H9 (cell line): Measurements from ENCODE around the gene ANP32E. TPM values are rescaled to one million over a fixed set of nuclear protein-coding genes. Genes with fewer than 3 reads are reported as not detected.
"Not testable (repeated sequence)": the region's sequence is repeated elsewhere in the genome, so short reads cannot be mapped to it uniquely, and the experiment has no call there.

ENCODE experiments used
- DNase-seq: peaks from one replicate; pipeline ENCODE4 v3.0.0-alpha.2; 2017
- H2AFZ ChIP-seq: one replicate; pipeline ENCODE4 v1.6.1; 2013; ENCODE audit warnings: mild to moderate bottlenecking, low read length, control low read depth, moderate library complexity
- H2AK5ac ChIP-seq: 2 replicates; pipeline ENCODE4 v1.6.1; 2013; ENCODE audit warnings: low read length, control low read depth, mixed read lengths; ENCODE audit not compliant: insufficient read length
- H2BK120ac ChIP-seq: one replicate; pipeline ENCODE4 v1.6.1; 2013; ENCODE audit warnings: low read depth, mild to moderate bottlenecking, low read length, control low read depth, inconsistent platforms; ENCODE audit not compliant: poor library complexity, severe bottlenecking
- H2BK12ac ChIP-seq: 2 replicates; pipeline ENCODE4 v1.6.1; 2013; ENCODE audit warnings: low read length, control low read depth, mixed read lengths, low read depth; ENCODE audit not compliant: insufficient read length
- H2BK15ac ChIP-seq: 2 replicates; pipeline ENCODE4 v1.6.1; 2013; ENCODE audit warnings: low read depth, low read length, control low read depth
- H2BK20ac ChIP-seq: one replicate; pipeline ENCODE4 v1.6.1; 2013; ENCODE audit warnings: low read depth, mild to moderate bottlenecking, low read length, control low read depth, inconsistent platforms; ENCODE audit not compliant: poor library complexity, severe bottlenecking
- H2BK5ac ChIP-seq: 2 replicates; pipeline ENCODE4 v1.6.1; 2013; ENCODE audit warnings: low read length, control low read depth, mixed read lengths; ENCODE audit not compliant: insufficient read length
- H3K14ac ChIP-seq: 2 replicates; pipeline ENCODE4 v1.6.1; 2013; ENCODE audit warnings: low read length, control low read depth; ENCODE audit not compliant: insufficient read depth
- H3K18ac ChIP-seq: 2 replicates; pipeline ENCODE4 v1.6.1; 2013; ENCODE audit warnings: low read depth, mild to moderate bottlenecking, mixed read lengths, low read length, control low read depth; ENCODE audit not compliant: insufficient read length
- H3K23ac ChIP-seq: 2 replicates; pipeline ENCODE4 v1.6.1; 2013; ENCODE audit warnings: low read length, control low read depth, mixed read lengths, low read depth; ENCODE audit not compliant: insufficient read length
- H3K23me2 ChIP-seq: 2 replicates; pipeline ENCODE4 v1.6.1; 2013; ENCODE audit warnings: low read depth, mild to moderate bottlenecking, mixed read lengths, low read length, control low read depth; ENCODE audit not compliant: insufficient read length, poor library complexity, severe bottlenecking
- H3K27ac ChIP-seq: 2 replicates; pipeline ENCODE4 v1.5.1; 2013; ENCODE audit warnings: low read length, control low read depth, mixed read lengths, low read depth; ENCODE audit not compliant: insufficient read length
- H3K27me3 ChIP-seq: 2 replicates; pipeline ENCODE4 v1.6.1; 2013; ENCODE audit warnings: low read length, control low read depth, inconsistent platforms; ENCODE audit not compliant: insufficient read depth
- H3K4ac ChIP-seq: 2 replicates; pipeline ENCODE4 v1.6.1; 2013; ENCODE audit warnings: low read depth, mild to moderate bottlenecking, control low read depth, inconsistent platforms, low read length, moderate library complexity
- H3K4me1 ChIP-seq: 2 replicates; pipeline ENCODE4 v1.6.1; 2013; ENCODE audit warnings: low read length, control low read depth, inconsistent platforms; ENCODE audit not compliant: insufficient read depth
- H3K4me2 ChIP-seq: 2 replicates; pipeline ENCODE4 v1.6.1; 2013; ENCODE audit warnings: low read length, control low read depth, mixed read lengths; ENCODE audit not compliant: insufficient read length, insufficient read depth
- H3K56ac ChIP-seq: 2 replicates; pipeline ENCODE4 v1.6.1; 2013; ENCODE audit warnings: low read depth, mild to moderate bottlenecking, mixed read lengths, low read length, control low read depth; ENCODE audit not compliant: insufficient read length
- H3K79me1 ChIP-seq: 2 replicates; pipeline ENCODE4 v1.6.1; 2013; ENCODE audit warnings: low read depth, mild to moderate bottlenecking, moderate library complexity, low read length, control low read depth, inconsistent platforms; ENCODE audit not compliant: insufficient read depth, poor library complexity, severe bottlenecking
- H3K79me2 ChIP-seq: 2 replicates; pipeline ENCODE4 v1.6.1; 2013; ENCODE audit warnings: low read length, control low read depth, inconsistent platforms; ENCODE audit not compliant: insufficient read depth
- H3K9ac ChIP-seq: 2 replicates; pipeline ENCODE4 v1.6.1; 2013; ENCODE audit warnings: low read length, control low read depth, mixed read lengths; ENCODE audit not compliant: insufficient read length; ENCODE audit errors: extremely low read depth
- H3K9me3 ChIP-seq: one replicate; pipeline ENCODE4 v1.6.1; 2013; ENCODE audit warnings: low read depth, low read length, inconsistent platforms; ENCODE audit not compliant: control insufficient read depth
- H3T11ph ChIP-seq: one replicate; pipeline ENCODE4 v1.6.1; 2013; ENCODE audit warnings: mild to moderate bottlenecking, low read length, control low read depth, inconsistent platforms
- H4K20me1 ChIP-seq: one replicate; pipeline ENCODE4 v1.6.1; 2013; ENCODE audit not compliant: control insufficient read depth, insufficient read length, insufficient read depth
- H4K5ac ChIP-seq: 2 replicates; pipeline ENCODE4 v1.6.1; 2013; ENCODE audit warnings: low read depth, mild to moderate bottlenecking, mixed read lengths, low read length, control low read depth; ENCODE audit not compliant: insufficient read length
- H4K8ac ChIP-seq: replicated peaks from 2 replicates; pipeline ENCODE4 v1.6.1; 2013; ENCODE audit warnings: low read length, control low read depth, mixed read lengths, low read depth; ENCODE audit not compliant: insufficient read length
- H4K91ac ChIP-seq: 2 replicates; pipeline ENCODE4 v1.6.1; 2013; ENCODE audit warnings: low read depth, mild to moderate bottlenecking, moderate library complexity, mixed read lengths, low read length, control low read depth; ENCODE audit not compliant: insufficient read length
- H3K27ac Mint-ChIP-seq, 3 experiments: 2 replicates in 2 of 3; 3 replicates in 1 of 3; pipeline ENCODE4 v1.8.0; 2020 to 2021; ENCODE audit warnings: mixed read lengths in 3 of 3, mild to moderate bottlenecking in 1 of 3, moderate library complexity in 1 of 3
- H3K27me3 Mint-ChIP-seq: 2 replicates; pipeline ENCODE4 v1.8.0; 2021; ENCODE audit warnings: low read depth, mild to moderate bottlenecking, moderate library complexity, mixed read lengths
- H3K36me3 Mint-ChIP-seq, 3 experiments: 2 replicates in 2 of 3; 3 replicates in 1 of 3; pipeline ENCODE4 v1.8.0; 2020 to 2021; ENCODE audit warnings: low read depth in 3 of 3, mixed read lengths in 3 of 3; ENCODE audit not compliant: insufficient read depth in 1 of 3
- H3K4me1 Mint-ChIP-seq, 2 experiments: 2 replicates each; pipeline ENCODE4 v1.8.0; 2020; ENCODE audit warnings: mixed read lengths in 2 of 2
- H3K4me3 Mint-ChIP-seq, 2 experiments: 2 replicates in 1 of 2; 3 replicates in 1 of 2; pipeline ENCODE4 v1.8.0; 2020 to 2021; ENCODE audit warnings: mild to moderate bottlenecking in 2 of 2, mixed read lengths in 2 of 2, moderate library complexity in 1 of 2
- H3K9me3 Mint-ChIP-seq, 2 experiments: 2 replicates in 1 of 2; 3 replicates in 1 of 2; pipeline ENCODE4 v1.8.0; 2020; ENCODE audit warnings: mild to moderate bottlenecking in 2 of 2, mixed read lengths in 2 of 2, moderate library complexity in 1 of 2
- WGBS: extraction: QIAGEN DNeasy Blood & Tissue Kit; methylation state at CpG from one replicate; pipeline ENCODE4 v1.1.7; 2013; ENCODE audit warnings: missing lambda C conversion rate, low lambda C conversion rate, mixed read lengths; ENCODE audit not compliant: insufficient read length; ENCODE audit errors: extremely low coverage; 5-methylcytosine and 5-hydroxymethylcytosine counted together
- total RNA-seq: library from RNA; stranded (reverse); gene quantifications from 2 replicates; pipeline ENCODE4 v1.2.1, GENCODE V29; 2021
- TF ChIP-seq, protein P1 (sequence below): fragments of 200-600 bp; sonication (generic); conservative IDR thresholded peaks from 3 replicates; pipeline ENCODE4 v1.8.0; 2021; ENCODE audit warnings: antibody characterized with exemption, mild to moderate bottlenecking

The ANP32E gene
- total RNA-seq, 1 experiment from 2014 or later: 106 TPM

DNA sequence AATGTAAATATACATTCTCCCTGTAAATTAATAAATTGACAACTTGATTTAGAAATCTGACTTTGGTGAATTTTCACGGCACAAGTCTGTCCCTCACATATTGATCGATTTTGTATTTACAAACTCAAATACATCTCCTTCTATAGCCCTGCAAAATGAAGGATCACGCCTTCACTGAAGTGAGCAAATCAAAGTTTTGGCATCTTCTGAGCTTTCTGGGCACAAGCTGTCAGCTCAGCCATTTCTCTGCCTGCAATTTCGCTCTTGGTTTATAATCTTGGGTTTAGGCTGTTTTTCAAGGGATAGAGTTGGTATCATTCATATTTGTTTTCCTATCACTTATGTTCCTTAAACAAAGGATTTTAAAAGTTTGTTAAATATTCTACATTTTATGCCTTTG lies 25.8 kb downstream of the ANP32E start:
- no peak overlapping the region for H2BK15ac ChIP-seq
- no peak overlapping the region for H2BK5ac ChIP-seq
- no peak overlapping the region for H3K23ac ChIP-seq
- no peak overlapping the region for H3K4me2 ChIP-seq
- no peak overlapping the region for H2AK5ac ChIP-seq
- no CpG with 5 or more reads among the region's 4 CpGs for WGBS
- H3K4ac ChIP-seq: no peak overlapping the region
- no peaks in the 10 kb centered on the region for H3K23me2 ChIP-seq
- H3K18ac ChIP-seq: no peak overlapping the region
- Mint-ChIP-seq H3K27ac (no peak overlapping the region), H3K36me3 (no peaks in the 10 kb centered on the region), H3K27me3 (no peaks in the 10 kb centered on the region), H3K4me3 (no peak overlapping the region), H3K9me3 (no peaks in the 10 kb centered on the region), H3K4me1 (peaks cover 9 to 10% of the 10 kb centered on the region in 2 experiments; a peak in 3 of 4 replicates)
- H3K9ac ChIP-seq: no peak overlapping the region
- TF ChIP-seq, protein P1, sequence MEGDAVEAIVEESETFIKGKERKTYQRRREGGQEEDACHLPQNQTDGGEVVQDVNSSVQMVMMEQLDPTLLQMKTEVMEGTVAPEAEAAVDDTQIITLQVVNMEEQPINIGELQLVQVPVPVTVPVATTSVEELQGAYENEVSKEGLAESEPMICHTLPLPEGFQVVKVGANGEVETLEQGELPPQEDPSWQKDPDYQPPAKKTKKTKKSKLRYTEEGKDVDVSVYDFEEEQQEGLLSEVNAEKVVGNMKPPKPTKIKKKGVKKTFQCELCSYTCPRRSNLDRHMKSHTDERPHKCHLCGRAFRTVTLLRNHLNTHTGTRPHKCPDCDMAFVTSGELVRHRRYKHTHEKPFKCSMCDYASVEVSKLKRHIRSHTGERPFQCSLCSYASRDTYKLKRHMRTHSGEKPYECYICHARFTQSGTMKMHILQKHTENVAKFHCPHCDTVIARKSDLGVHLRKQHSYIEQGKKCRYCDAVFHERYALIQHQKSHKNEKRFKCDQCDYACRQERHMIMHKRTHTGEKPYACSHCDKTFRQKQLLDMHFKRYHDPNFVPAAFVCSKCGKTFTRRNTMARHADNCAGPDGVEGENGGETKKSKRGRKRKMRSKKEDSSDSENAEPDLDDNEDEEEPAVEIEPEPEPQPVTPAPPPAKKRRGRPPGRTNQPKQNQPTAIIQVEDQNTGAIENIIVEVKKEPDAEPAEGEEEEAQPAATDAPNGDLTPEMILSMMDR: no peak
- H3K9me3 ChIP-seq: no peaks in the 10 kb centered on the region
- H2BK12ac ChIP-seq: no peak overlapping the region
- H2AFZ ChIP-seq: no peak overlapping the region
- no peak overlapping the region for H3K27ac ChIP-seq
- no peak overlapping the region for H2BK20ac ChIP-seq
- H4K8ac ChIP-seq: no peak overlapping the region
- H2BK120ac ChIP-seq: no peak overlapping the region
- H4K5ac ChIP-seq: no peak overlapping the region
- H3K4me1 ChIP-seq: no peaks in the 10 kb centered on the region
- H4K91ac ChIP-seq: no peak overlapping the region
- H3K56ac ChIP-seq: no peak overlapping the region
- H3K14ac ChIP-seq: no peak overlapping the region
- DNase-seq: no peak
- H4K20me1 ChIP-seq: no peaks in the 10 kb centered on the region
- H3K79me2 ChIP-seq: no peaks in the 10 kb centered on the region
- H3T11ph ChIP-seq: no peak overlapping the region
- H3K27me3 ChIP-seq: no peaks in the 10 kb centered on the region
- H3K79me1 ChIP-seq: no peaks in the 10 kb centered on the region

DNA sequence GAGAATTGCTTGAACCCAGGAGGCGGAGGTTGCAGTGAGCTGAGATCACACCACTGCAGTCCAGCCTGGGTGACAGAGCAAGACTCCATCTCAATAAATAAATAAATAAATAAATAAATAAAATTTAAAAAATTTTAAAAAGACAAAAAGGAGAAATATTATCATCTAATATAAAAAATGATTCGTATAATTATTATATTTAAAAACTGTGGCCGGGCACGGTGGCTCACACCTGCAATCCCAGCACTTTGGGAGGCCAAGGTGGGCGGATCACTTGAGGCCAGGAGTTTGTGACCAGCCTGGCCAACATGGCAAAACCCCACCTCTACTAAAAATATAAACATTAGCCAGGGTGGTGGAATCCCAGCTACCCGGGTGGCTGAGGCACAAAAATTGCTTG lies 27.5 kb downstream of the ANP32E start:
- H2BK120ac ChIP-seq, H3K27ac Mint-ChIP-seq, H3K79me2 ChIP-seq, H3K9me3 Mint-ChIP-seq, H3K79me1 ChIP-seq, DNase-seq, H3K9me3 ChIP-seq, H2BK15ac ChIP-seq, H4K20me1 ChIP-seq, H3K14ac ChIP-seq, H4K5ac ChIP-seq, H2BK20ac ChIP-seq, H3K27me3 Mint-ChIP-seq, H3K36me3 Mint-ChIP-seq, H2AFZ ChIP-seq, H2AK5ac ChIP-seq, H3K4me3 Mint-ChIP-seq, H3K27me3 ChIP-seq, H2BK5ac ChIP-seq, H3K4me2 ChIP-seq, H3K4me1 ChIP-seq, H3K23me2 ChIP-seq, H3K27ac ChIP-seq, H3K56ac ChIP-seq, H3K9ac ChIP-seq, H3K4ac ChIP-seq, H2BK12ac ChIP-seq, H4K8ac ChIP-seq, H3K23ac ChIP-seq, H3T11ph ChIP-seq, H3K18ac ChIP-seq, H4K91ac ChIP-seq, H3K4me1 Mint-ChIP-seq: not testable (repeated sequence)
- WGBS: no CpG with 5 or more reads among the region's 6 CpGs
